ENCODE data around the gene ABHD16A.

The ABHD16A gene

DNA sequence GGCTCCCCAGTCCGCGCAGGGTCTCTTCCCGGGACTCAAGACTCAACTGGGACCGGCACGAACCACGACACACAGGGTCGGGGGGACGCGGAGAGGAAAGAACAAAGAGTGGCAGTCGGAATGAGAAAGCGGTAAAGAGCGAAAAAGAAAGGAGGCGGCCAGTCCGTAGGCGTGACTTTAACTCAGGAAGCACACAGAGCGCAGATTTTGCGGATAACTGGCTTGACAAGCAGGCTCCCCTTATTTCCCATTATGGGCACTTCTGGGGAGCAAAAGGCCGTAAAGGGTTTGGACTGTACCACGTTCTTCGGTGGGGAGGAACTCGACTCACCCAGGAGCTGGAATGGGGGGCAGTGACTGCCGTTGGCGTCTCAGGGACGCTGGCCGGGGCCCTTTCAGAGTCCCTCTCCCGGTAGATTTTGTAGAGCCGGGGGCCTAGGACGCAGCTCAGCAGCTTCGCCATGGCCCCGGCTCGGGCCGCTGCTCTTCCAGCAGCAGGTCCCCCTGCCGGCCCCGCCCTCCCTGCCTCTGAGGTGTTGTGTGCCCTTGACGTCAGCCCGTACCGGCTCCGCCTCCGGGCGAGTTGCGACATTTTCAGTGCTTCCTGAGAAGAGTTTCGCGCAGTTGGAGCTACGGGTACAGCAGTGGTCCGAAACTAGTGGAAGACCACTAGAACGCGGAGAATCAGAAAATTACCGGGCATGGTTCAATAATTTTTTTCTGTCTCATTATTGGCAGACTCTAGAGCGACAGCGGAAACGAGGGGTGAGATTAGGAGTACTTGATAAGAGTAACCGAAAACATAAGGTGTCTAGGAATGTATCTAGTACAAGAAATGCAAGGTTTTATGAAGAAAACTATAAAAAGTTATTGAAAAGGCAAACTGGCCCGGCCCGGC is at the start of gene ABHD16A:
Gene ABHD16A, minus strand, starts transcription at position 506 of the 898 bp plus-strand sequence. Its CDS starts 43 bp downstream, at position 463.
- DNase-seq = peak; percentile 99

DNA sequence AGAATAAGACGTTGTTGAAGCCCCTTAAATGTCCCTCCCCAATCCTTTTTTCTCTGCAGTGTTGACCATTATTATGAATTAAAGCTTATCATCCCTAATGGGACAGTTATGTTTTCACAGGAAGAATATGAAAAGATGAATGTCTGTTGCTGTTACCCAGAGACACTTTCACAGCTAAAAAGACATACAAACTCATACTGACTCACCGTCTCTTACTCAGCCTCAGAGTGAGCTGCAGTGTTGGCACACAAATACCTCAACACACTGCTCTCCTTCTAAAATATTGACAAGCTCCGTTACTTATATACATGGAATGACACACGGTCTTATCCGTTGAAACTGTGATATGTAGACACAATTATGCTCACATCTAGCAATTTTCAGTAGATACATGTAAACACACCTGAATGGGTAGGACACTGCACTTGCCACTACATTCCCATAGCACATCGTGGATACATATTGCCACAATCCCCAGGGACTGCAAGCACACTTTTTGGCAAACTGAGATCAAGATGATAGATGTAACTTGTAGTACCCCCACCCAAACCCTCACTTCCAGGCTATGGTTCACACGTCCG is 49.7 kb upstream of the ABHD16A start:
- DNase-seq = no peak

DNA sequence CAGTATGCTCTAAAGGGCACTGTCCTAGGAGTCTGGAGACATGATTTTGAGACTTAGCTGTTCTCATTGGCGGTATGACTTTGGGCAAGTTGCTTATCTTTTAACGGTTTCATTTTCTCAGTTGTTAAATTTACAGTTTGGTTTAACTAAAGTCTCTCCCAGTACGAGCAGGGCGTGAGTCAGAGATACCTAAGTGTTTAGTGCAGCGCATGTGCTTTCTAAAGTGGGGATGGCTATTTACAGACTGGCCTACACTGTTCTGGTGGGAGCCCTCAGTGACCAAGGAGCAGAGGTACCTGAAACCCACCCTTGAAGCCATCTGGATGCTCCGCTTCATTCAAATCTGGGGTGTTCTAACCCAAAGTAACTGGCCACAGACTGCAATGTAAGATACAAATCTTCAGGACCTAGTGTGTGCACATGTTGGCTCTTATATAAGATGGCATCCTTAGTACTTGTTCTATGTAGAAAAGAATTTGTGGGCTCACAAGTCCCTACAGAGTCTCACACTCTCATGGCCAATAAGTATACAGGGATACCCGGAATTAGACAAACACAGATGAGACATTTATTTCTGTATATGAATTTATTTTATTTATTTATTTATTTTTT is 47.4 kb upstream of the ABHD16A start:
- DNase-seq = no peak

DNA sequence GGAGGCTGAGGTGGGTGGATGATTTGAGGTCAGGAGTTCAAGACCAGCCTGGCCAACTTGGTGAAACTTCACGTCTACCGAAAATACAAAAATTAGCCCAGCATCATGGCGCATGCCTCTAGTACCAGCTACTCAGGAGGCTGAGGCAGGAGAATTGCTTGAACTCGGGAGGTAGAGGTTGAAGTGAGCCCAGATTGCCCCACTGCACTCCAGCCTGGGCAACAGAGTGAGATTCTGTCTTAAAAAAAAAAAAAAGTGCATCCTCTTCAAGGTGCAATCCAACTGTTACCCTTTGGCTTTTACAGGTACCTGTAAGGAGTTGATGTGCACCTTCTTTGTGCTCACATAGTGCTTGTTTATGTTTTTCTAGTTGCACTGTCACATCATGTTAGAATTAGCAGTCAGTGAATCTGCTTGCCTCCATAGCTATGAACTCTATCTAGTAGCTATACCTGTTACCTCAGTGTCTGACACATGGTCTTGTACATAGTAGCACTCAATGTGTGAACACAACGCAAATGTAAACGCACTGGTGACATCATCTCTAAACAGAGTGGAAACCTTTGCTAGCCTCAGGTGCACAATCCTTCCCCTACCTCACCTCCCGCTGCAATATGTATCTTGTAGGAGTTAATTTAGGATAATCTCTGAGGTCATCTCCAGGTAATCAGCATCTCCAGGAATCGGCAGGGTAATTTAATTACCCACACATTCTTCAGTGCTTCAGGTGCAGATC is 46.3 kb upstream of the ABHD16A start:
- DNase-seq = no peak

DNA sequence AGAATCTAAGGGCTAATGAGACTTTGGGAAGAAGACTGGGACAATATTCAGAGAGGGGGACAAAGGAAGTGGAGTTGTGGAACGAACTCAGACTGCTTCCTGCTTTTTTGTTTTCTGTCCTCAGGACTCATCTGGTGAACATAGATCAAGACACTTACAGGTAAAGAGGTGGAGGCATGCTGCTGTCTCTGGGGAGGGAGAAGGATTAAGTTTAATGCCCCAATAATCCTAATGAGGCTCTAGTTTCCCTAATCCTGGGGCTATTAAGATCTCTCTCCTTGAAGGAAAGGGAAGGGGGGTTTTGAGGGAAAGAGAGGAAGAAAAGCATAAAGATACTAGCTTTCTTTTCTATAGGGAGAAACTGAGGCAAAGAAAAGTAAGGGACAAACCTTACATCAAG is 41.3 kb upstream of the ABHD16A start:
- DNase-seq = no peak

DNA sequence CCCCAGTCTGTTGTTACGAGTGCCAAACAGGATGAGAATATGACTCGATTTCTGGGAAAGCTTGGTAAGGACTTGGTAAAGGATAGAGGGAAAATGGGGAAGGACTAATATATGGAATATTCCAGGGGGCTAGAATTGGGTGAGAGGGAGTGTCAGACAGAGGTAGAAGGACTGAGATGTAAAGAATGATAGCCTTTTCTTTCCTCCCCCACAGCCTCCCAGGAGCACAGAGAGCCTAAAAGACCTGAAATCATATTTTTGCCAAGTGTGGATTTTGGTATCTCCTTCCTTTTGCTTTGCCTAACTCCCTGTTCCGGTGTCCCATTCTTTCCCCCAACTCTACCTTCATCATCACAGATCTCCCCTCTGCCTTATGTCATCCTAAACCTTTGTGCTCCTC is 39.8 kb upstream of the ABHD16A start:
- DNase-seq = no peak

DNA sequence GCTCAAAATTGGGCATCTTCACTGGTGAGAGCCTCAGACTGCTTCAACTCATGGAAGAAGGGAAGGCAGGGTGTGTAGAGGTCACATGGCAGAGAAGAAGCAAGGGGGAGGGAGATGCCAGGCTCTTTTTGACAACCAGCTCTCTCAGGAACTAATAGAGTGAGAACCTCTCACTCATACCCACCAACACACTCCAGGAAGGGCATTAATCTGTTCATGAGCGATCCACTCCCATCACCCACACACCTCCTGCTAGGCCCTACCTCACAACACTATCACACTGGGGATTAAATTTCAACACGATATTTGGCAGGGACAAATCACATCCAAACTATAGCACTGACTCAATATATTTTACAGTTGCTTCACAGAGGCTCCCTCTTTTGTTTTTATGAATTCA is 38.7 kb upstream of the ABHD16A start:
- no peak for DNase-seq

DNA sequence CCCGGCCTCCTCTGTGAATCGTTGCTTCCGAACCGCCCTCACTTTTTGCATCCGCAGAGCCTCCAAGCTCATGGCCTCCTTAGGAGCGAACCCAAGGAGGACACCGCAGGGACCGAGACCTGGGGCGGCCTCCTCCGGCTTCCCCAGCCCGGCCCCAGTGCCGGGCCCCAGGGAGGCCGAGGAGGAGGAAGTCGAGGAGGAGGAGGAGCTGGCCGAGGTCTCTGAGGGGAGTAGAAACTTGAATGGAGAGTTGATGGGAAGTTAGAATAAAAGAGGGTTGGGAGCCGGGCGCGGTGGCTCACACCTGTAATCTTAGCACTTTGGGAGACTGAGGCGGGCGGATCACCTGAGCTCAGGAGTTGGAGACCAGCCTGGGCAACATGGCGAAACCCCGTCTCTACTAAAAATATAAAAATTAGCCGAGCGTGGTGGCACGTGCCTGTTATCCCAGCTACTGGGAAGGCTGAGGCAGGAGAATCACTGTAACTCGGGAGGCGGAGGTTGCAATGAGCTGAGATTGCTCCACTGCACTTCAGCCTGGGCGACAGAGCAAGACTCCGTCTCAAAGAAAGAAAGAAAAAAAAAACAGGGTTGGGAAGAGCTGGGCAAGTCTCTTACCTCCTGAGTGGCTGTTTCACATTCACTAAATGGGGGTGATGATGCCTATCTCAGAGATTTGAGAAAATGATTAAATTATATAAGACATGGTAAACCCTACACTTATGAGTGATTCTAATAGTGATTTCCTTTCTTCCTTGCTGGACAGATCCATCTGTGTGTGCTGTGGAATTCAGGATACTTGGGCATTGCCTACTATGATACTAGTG is 37.5 kb upstream of the ABHD16A start:
- no peak for DNase-seq

DNA sequence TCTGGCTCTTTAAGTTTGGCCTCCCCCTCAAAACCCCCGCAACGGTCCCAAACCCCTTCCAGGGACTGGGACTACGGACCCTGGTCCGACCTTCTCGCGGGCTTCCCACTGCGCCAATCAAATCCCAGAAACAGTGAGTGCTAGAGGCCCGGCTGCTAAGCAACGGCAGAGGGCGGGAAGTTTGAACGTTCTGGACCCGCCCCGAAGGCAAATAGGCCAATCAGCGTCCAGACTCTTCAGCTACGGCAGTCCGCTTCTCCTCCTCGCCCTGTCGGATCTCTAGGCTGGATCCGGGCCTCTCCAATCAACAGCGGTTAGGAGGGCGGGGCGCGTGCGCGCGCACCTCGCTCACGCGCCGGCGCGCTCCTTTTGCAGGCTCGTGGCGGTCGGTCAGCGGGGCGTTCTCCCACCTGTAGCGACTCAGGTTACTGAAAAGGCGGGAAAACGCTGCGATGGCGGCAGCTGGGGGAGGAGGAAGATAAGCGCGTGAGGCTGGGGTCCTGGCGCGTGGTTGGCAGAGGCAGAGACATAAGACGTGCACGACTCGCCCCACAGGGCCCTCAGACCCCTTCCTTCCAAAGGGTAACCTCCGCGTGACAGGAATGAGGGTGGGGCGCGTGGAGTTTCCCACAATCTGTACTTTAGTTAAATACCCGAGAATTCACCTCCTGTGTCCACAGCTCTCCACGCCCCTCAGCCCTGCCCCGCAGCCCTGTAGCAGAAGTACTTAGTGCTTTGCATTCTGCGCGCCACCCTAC is 36.7 kb upstream of the ABHD16A start, which contains the start of gene MSH5:
Gene MSH5, plus strand, starts transcription at position 367 of the 758 bp plus-strand sequence. CDS start 462 bp downstream, outside the sequence.
- peak; percentile 100 for DNase-seq

DNA sequence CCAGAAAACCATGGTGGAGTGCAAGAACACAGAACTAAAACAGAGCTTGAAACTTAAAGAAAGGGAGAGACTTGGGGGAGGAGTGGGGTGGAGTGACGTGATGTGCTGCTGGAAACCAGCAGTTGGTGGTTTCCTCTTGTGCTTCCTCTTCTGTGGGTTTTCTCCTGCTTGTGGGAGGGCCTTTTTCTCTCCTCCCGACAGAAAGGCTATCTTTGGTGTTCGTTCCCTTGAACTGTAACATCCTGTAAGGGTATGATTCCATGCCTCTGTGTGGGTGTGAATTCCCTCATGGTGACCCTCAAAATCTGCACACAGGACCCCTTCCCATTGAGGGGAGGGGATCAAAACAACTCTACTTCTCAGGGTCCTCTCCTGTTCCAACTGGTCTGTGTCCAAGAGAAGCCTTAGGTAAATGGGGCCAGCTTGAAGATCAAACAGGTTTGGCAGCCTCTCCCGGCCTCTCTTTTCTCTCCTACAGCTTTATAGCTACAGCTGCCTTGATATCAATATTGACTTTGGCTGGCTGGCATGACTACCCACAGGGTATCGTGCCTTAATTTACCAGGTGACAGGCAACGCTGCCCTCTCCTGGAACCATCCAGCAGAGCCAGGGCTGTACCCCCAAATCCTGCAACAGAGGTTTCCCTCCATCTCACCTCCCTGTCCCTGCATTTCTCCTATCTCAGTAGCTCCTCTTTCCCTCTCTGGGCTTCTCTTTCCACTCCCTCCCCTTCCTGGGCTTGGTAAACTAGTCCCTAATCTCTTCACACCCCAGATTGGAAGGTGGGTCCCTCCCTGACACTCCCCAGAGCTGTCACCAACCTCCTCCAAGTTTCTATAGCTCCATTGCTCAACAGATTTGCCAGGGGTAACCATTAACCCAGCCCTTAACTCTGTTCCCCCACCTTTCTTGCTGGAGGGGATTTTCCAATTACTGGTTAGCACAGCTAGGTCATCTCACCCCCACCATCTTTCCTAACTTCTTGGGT is 35.2 kb upstream of the ABHD16A start:
- DNase-seq = peak; percentile 83

DNA sequence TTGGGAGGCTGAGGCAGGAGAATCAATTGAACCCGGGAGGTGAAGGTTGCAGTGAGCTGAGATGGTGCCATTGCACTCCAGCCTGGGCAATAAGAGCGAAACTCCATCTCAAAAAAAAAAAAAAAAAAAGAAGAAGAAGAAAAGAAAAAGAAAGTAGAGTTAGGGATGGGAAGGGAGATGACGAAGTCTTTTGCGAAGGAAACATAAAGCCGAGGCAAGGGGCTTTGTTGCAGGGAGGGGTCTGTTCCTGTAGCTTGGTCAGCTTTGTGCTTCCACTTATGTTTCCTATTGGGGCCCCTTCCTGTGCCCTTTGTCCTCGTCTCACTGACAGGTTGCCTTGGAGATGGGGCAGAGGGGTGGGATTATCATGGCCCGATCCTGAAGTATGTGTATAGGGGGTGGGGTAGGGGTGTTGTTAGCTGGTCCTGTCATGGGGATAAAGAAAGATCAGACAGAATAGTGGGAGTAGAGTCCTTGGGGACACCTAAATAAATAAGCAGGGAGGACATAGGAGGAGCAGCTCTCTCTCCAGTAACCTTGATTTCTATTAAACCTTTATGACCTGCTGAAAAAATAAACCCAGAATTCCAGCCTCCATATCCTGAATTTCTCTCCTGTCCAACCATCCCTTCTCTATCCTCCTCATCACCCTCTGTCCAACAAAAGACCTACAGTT is 34.3 kb upstream of the ABHD16A start:
- DNase-seq = peak; percentile 50

DNA sequence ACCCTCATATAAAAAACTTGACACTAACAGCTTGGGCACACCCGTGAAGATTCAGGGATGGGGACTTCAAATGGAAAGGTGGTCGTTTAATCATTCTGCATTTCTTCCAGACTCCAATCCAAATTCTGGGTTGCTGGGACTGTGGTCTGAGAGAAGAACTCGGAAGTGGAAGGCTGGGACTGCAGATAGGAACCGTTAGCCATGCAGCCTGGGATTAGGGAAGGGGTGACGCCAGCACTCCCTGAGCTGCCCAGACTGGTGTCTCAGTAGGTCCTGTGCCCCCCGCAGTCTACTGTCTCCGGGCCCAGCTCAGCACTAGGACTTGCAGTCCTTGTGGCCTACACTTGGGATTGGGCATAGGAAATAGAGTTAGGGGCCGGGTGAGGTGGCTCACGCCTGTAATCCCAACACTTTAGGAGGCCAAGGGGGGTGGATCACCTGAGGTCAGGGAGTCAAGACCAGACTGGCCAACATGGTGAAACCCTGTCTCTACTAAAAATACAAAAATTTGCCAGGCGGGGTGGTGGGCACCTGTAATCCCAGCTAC is 33.7 kb upstream of the ABHD16A start:
- DNase-seq = no peak

DNA sequence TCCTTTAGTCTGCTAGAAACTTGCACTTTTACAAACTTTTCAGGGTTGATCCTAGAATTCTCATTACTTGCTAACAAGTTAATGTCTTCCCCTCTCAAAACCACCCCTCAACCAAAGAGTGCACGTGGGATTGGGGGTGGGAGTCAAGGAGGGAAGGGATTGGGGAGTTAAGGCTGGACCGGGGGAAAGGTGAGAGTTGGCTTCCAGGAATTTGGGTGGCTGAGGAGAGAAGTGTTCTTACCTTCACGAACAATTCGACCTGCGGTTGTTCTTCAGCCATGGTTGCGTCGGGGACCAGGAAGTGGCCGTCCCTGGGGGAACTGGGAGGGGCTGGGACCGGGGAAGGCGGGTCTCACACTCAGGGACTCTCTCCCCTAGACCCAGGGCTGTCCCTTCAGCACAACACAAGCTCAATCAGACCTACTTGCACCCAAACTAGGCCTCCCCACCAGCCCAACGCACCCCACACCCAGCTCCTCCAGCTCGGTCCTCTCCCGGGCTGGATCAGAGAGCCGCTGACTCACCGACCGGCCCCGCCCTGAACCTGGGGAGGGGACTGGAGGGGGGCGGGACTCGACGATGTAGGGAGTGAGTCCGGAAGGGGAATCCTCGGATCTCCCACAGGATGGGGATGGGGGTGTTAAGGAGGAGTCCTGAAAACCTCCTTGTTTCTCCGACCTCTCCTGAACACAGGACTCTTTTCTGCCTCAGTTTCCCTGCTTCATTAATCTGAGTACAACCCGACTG is 33.1 kb upstream of the ABHD16A start, which contains the start of gene CLIC1:
Gene CLIC1, minus strand, starts transcription at position 510 of the 747 bp plus-strand sequence. Its CDS starts 230 bp downstream, at position 280.
- DNase-seq = peak; percentile 92

DNA sequence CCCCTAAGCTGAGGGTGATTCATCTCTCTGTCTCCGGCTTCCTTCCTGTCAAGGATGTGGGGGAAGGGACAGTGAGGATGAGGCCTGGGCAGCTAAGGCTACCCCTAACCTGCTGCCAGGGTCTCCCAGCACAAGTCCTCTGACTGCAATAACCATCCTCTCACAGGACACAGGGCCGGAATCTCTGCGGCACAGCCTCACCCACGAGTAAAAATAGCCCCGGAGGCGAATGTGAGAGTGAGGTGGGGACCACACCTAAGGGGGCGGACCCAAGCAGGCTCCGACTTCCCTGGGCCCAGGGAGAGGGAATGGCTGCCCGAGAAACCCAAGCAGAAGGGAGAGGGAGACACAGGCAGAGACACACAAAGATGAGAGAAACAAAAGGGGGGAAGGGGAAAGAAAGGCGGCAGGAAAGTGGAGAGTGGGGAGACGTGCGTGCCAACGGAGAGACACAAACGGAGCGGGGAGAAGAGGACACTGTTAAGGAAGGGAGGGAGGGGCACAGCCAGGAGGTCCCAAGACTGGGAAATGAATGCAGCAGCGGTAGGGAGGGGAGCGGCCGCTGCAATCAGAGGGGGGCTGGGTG is 31.8 kb upstream of the ABHD16A start:
- DNase-seq = peak; percentile 67

DNA sequence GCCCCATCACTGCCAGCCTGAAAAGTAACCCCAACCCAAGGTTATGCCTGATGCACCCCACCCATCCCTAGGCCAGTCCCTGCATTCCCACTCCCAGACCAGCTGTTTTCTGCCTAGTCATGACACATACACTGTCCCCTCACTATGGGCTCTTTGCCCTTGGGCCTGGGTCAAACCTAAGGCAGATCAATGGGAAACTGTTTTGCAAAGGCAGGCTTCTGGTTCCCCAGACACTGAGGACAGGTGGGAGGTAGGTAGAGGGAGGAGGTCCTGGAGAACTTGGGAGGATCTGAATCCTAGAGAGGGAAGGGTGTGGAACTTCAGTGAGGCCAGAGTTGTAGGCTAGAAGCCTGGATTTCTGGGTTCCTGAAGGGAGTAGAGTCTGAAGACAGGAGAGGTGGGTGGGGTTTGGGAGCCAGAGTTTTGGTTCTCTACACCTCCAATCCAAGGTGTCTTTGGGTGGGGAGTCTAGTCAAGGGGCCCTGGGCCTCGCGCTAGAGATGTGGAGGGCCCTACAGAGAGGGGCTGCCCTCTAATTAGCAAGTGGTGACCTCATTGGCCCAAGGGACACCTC is 31.2 kb upstream of the ABHD16A start:
- no peak for DNase-seq

DNA sequence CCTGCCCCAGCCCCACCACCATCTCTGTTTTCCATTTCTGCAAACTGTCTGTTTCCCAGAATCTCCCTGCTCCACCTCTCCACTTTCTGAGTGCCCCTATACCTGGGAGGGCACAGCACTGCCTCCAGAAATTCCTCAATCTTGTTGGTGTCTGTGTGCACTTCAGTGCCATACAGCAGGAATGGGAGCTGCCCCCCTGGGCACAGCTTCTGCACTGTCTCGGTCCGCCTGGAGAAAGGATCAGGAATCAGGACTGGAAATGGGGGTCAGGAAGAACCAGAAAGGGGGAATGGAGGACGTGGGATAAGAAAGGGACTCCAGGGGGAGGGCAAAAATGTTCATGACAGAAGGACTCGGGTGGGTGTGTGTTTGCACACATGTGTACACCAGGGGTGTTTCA is 30.6 kb upstream of the ABHD16A start:
- DNase-seq = no peak

DNA sequence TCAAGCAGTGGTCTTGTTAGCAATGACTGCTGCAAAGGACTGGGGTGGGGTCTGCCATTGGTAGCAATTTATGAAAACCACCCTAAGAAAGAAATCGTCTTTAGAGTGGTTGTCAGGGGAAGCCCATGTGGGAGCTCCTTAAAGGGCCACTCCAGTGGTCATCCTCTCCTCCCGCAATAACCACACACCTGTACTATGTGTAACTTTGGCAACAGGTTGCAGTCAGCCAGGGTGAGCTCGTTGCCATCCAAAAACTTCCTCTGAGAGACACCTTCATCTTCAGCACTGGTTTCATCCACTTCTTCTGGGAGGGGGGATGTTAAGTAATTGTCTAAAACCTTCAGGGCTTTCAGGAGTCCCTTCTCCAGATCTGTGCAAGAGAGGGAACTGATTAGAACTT is 28.9 kb upstream of the ABHD16A start:
- no peak for DNase-seq
